ENCODE data around the gene NQO2. TPM values are rescaled to one million over a fixed set of nuclear protein-coding genes. Genes with fewer than 3 reads are reported as not detected.
"Not testable (repeated sequence)": the region's sequence is repeated elsewhere in the genome, so short reads cannot be mapped to it uniquely, and the experiment has no call there.

Gene NQO2
- total RNA-seq, 4 donors from 2014 or later: 24.4 to 40.5 (median 36.7) TPM

GRCh38 chr6:2993755-2994317 is 5.9 kb upstream of the NQO2 start:
- H3K4me3 ChIP-seq (ENCODE audit: low read depth, poor library complexity, severe bottlenecking): no peak overlapping the region
- no peak for DNase-seq (ENCODE audit: low spot score in 2 of 2)
- 97 to 100% methylated on average over 4 of the region's 4 CpGs for WGBS, 2 donors
- intact Hi-C loops (cut with DNase I; ENCODE audit: low total_unique reads): no loop called here
- TF ChIP-seq POLR2A (IDR thresholded peaks at IDR 0.05): no peak
- no peak for TF ChIP-seq CTCF (IDR thresholded peaks at IDR 0.05)

GRCh38 chr6:2998249-2998997 is 1.3 kb upstream of the NQO2 start:
- DNase-seq (ENCODE audit: low spot score in 2 of 2); intact Hi-C loops (cut with DNase I; ENCODE audit: low total_unique reads); H3K4me3 ChIP-seq (ENCODE audit: low read depth, poor library complexity, severe bottlenecking): not testable (repeated sequence)
- peak in 1 of 3 donors; percentile 29 for TF ChIP-seq CTCF (IDR thresholded peaks at IDR 0.05)
- 1 to 3% methylated on average over 16 of the region's 16 CpGs for WGBS, 2 donors

- intact Hi-C loops (cut with DNase I; ENCODE audit: low total_unique reads): no loop called here
- H3K4me3 ChIP-seq (ENCODE audit: low read depth, poor library complexity, severe bottlenecking): peak overlapping the region; percentile 36
- 1 to 3% methylated on average over 29 to 30 of the region's 30 CpGs for WGBS, 2 donors
- DNase-seq (ENCODE audit: low spot score in 2 of 2): peak in 1 of 2 donors; percentile 96
- no peak for TF ChIP-seq POLR2A (IDR thresholded peaks at IDR 0.05)
Observed at GRCh38 chr6:2998998-2999617, 586 bp upstream of the NQO2 start.

- H3K4me3 ChIP-seq (ENCODE audit: low read depth, poor library complexity, severe bottlenecking): no peak overlapping the region
- TF ChIP-seq POLR2A (IDR thresholded peaks at IDR 0.05) (no peak), CTCF (IDR thresholded peaks at IDR 0.05) (no peak)
- WGBS, 2 donors: 93 to 94% methylated on average over 11 of the region's 11 CpGs
- no peak for DNase-seq (ENCODE audit: low spot score in 2 of 2)
- intact Hi-C loops (cut with DNase I; ENCODE audit: low total_unique reads): no loop called here
Observed at GRCh38 chr6:3001146-3001772, 1.6 kb downstream of the NQO2 start.

GRCh38 chr6:3001773-3002293 is 2.1 kb downstream of the NQO2 start:
- intact Hi-C loops (cut with DNase I; ENCODE audit: low total_unique reads): no loop called here

GRCh38 chr6:3003226-3003625 is 3.5 kb downstream of the NQO2 start:
- peak in 1 of 2 donors; percentile 54 for DNase-seq (ENCODE audit: low spot score in 2 of 2)
- 69 to 78% methylated on average over 2 to 4 of the region's 5 CpGs for WGBS, 2 donors
- H3K4me3 ChIP-seq (ENCODE audit: low read depth, poor library complexity, severe bottlenecking); intact Hi-C loops (cut with DNase I; ENCODE audit: low total_unique reads): not testable (repeated sequence)

More at GRCh38 chr6:3001773-3002293, 2.1 kb downstream of the NQO2 start:
- TF ChIP-seq CTCF (IDR thresholded peaks at IDR 0.05): no peak
- TF ChIP-seq POLR2A (IDR thresholded peaks at IDR 0.05): no peak
- peak in 1 of 2 donors; percentile 57 for DNase-seq (ENCODE audit: low spot score in 2 of 2)
- no peak overlapping the region for H3K4me3 ChIP-seq (ENCODE audit: low read depth, poor library complexity, severe bottlenecking)
- 32 to 53% methylated on average over 2 of the region's 2 CpGs for WGBS, 2 donors

Data from lower leg skin (tissue), 4 donors.